ENCODE data around the gene NAGPA. TPM values are rescaled to one million over a fixed set of nuclear protein-coding genes. Genes with fewer than 3 reads are reported as not detected.

Gene NAGPA
- total and polyA plus RNA-seq, 2 experiments from 2014 or later = 32.2 to 35.7 TPM

DNA sequence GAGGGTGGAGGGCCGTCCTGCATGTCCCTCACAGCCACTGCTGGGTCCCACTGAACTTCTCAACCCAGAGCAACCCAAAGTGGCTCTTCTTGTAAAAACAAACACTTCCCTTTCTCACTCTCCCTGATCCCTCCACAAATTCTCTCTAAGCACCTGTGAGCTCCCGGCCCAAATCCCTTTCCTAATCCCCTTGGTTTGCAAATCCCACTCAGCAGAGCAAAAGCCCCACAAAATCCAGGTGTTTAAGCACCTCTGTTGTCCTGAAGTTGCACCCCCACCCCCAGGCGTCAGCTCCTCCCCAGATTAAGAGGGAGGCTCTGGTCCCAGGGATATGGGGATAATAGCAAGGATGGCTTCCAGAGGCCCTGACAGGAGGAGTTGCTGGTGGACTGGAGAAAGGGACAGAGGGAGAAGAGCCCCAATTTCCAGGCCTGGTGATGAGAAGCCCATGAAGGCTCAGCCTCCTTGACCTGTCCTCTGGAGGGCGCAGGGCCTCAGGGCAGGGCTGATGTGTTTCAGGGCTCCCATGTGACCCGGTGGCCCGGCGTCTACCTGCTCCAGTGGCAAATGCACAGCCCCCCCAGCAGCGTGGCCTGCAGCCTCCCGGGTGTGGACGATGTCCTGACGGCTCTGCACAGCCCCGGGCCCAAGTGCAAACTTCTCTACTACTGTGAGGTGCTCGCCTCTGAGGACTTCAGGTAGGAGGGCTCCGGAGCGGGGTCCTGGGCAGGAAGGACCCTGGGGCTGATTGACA, 23.0 kb downstream of the NAGPA start:
- no peak overlapping the region for H3K4me3 ChIP-seq
- DNase-seq (ENCODE audit: low spot score) = no peak
- no peaks in the 10 kb centered on the region for H3K9me3 ChIP-seq (ENCODE audit: low read depth)
- no peak overlapping the region for H3K27ac ChIP-seq
- no peak overlapping the region for H2AFZ ChIP-seq
- H3K4me1 ChIP-seq (ENCODE audit: insufficient read depth) = no peaks in the 10 kb centered on the region
- no peaks in the 10 kb centered on the region for H3K36me3 ChIP-seq (replicated peaks; ENCODE audit: insufficient read depth, low read depth)
- WGBS (ENCODE audit: low lambda C conversion rate, missing lambda C conversion rate) = 57% methylated on average over 15 of the region's 15 CpGs
- H4K20me1 ChIP-seq (ENCODE audit: insufficient read depth, poor library complexity, severe bottlenecking) = no peaks in the 10 kb centered on the region
- no peaks in the 10 kb centered on the region for H3K79me2 ChIP-seq
- no peak overlapping the region for H3K4me2 ChIP-seq
- TF ChIP-seq EZH2phosphoT487 (IDR thresholded peaks at IDR 0.05; ENCODE audit: low read depth, severe bottlenecking, unreplicated experiment) (no peak), EZH2 (IDR thresholded peaks at IDR 0.05; ENCODE audit: borderline replicate concordance) (no peak)
- TF ChIP-seq, protein P1, sequence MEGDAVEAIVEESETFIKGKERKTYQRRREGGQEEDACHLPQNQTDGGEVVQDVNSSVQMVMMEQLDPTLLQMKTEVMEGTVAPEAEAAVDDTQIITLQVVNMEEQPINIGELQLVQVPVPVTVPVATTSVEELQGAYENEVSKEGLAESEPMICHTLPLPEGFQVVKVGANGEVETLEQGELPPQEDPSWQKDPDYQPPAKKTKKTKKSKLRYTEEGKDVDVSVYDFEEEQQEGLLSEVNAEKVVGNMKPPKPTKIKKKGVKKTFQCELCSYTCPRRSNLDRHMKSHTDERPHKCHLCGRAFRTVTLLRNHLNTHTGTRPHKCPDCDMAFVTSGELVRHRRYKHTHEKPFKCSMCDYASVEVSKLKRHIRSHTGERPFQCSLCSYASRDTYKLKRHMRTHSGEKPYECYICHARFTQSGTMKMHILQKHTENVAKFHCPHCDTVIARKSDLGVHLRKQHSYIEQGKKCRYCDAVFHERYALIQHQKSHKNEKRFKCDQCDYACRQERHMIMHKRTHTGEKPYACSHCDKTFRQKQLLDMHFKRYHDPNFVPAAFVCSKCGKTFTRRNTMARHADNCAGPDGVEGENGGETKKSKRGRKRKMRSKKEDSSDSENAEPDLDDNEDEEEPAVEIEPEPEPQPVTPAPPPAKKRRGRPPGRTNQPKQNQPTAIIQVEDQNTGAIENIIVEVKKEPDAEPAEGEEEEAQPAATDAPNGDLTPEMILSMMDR (IDR thresholded peaks at IDR 0.05; ENCODE audit: poor library complexity) = no peak
- H3K9me2 ChIP-seq (replicated peaks; ENCODE audit: insufficient read depth) = no peaks in the 10 kb centered on the region
- H3K27me3 ChIP-seq = no peaks in the 10 kb centered on the region

DNA sequence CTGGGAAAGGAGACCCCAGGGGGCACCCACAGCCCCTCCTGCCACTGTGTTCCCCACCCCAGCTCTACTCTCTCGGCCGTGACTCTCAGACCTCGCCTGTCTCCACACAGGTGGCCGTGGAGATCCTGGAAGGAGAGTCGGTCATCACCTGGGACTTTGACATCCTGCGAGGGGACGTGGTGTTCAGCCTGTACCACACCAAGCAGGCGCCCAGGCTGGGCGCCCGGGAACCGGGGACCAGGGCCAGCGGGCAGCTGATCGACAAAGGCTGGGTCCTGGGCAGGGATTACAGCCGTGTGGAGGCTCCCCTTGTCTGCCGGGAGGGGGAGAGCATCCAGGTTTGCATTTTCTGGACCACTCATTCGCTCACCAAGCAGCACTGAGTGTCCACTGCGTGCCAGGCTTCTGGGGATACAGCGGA, 25.4 kb downstream of the NAGPA start:
- no peaks in the 10 kb centered on the region for H3K27me3 ChIP-seq
- no peak for TF ChIP-seq EZH2phosphoT487 (IDR thresholded peaks at IDR 0.05; ENCODE audit: low read depth, severe bottlenecking, unreplicated experiment)
- no peak for TF ChIP-seq EZH2 (IDR thresholded peaks at IDR 0.05; ENCODE audit: borderline replicate concordance)
- TF ChIP-seq, protein P1 (IDR thresholded peaks at IDR 0.05; ENCODE audit: poor library complexity) = no peak
- H3K9me2 ChIP-seq (replicated peaks; ENCODE audit: insufficient read depth) = no peaks in the 10 kb centered on the region
- no peak overlapping the region for H3K4me3 ChIP-seq
- no peak overlapping the region for H2AFZ ChIP-seq
- no peaks in the 10 kb centered on the region for H3K36me3 ChIP-seq (replicated peaks; ENCODE audit: insufficient read depth, low read depth)
- H3K4me2 ChIP-seq = no peak overlapping the region
- no peaks in the 10 kb centered on the region for H3K9me3 ChIP-seq (ENCODE audit: low read depth)
- WGBS (ENCODE audit: low lambda C conversion rate, missing lambda C conversion rate) = 92% methylated on average over 15 of the region's 18 CpGs
- H3K4me1 ChIP-seq (ENCODE audit: insufficient read depth) = no peaks in the 10 kb centered on the region
- H4K20me1 ChIP-seq (ENCODE audit: insufficient read depth, poor library complexity, severe bottlenecking) = no peaks in the 10 kb centered on the region
- DNase-seq (ENCODE audit: low spot score) = no peak
- no peaks in the 10 kb centered on the region for H3K79me2 ChIP-seq
- no peak overlapping the region for H3K27ac ChIP-seq

DNA sequence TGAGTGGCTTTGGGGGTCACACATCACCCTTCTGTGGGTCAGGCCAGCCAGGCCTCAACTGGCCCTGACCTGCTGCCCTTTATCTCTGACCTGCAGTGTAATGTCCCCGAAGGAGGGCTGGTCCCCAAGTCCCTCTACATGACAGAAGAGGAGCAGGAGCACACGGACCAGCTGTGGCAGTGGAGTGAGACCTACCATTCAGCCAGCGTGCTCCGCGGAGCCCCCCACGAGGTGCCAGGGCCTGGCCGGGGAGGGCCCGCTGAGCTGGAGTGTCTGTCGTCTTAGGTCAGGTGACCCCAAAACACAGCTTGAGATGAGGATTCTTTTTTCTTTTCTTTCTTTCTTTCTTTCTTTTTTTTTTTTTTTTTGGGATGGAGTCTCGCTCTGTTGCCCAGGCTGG, 26.5 kb downstream of the NAGPA start:
- TF ChIP-seq, protein P1 (IDR thresholded peaks at IDR 0.05; ENCODE audit: poor library complexity) = no peak
- no peak for TF ChIP-seq EZH2 (IDR thresholded peaks at IDR 0.05; ENCODE audit: borderline replicate concordance)
- no peak for TF ChIP-seq EZH2phosphoT487 (IDR thresholded peaks at IDR 0.05; ENCODE audit: low read depth, severe bottlenecking, unreplicated experiment)
- H3K36me3 ChIP-seq (replicated peaks; ENCODE audit: insufficient read depth, low read depth) = no peaks in the 10 kb centered on the region
- DNase-seq (ENCODE audit: low spot score) = no peak
- no peak overlapping the region for H3K27ac ChIP-seq
- H3K79me2 ChIP-seq = no peaks in the 10 kb centered on the region
- no peak overlapping the region for H3K4me3 ChIP-seq
- H3K4me1 ChIP-seq (ENCODE audit: insufficient read depth) = no peaks in the 10 kb centered on the region
- no peak overlapping the region for H2AFZ ChIP-seq
- 90% methylated on average over 9 of the region's 10 CpGs for WGBS (ENCODE audit: low lambda C conversion rate, missing lambda C conversion rate)
- H3K27me3 ChIP-seq = no peaks in the 10 kb centered on the region
- H3K4me2 ChIP-seq = no peak overlapping the region
- H4K20me1 ChIP-seq (ENCODE audit: insufficient read depth, poor library complexity, severe bottlenecking) = no peaks in the 10 kb centered on the region
- H3K9me2 ChIP-seq (replicated peaks; ENCODE audit: insufficient read depth) = no peaks in the 10 kb centered on the region
- H3K9me3 ChIP-seq (ENCODE audit: low read depth) = no peaks in the 10 kb centered on the region
